OCI-M2 (cell line): ENCODE measurements around the gene SPATS2L.

ENCODE experiments used
- DNase-seq: peaks from one replicate; lab custom pipeline; 2025; ENCODE audit not compliant: unreplicated experiment; lab: John Stamatoyannopoulos, UW

The SPATS2L gene

DNA sequence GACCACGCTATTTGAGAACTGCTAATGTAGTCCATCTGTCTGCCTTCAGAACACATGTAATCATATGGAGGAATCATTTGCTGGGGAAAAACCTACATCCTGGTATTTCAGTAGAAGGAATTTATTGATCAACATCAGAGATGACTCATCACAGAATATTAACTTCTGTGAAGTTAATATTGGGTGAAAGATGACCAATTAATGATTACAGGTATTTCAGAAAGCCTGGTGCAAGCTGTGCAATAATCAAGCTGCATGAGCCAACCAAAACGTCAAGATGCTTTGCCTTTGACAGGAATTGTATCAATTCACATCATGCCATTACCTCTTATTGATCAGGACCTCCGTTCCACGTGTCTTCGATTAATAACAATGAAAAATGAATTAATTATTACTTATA is 9.4 kb upstream of the SPATS2L start:
- no peak for DNase-seq

DNA sequence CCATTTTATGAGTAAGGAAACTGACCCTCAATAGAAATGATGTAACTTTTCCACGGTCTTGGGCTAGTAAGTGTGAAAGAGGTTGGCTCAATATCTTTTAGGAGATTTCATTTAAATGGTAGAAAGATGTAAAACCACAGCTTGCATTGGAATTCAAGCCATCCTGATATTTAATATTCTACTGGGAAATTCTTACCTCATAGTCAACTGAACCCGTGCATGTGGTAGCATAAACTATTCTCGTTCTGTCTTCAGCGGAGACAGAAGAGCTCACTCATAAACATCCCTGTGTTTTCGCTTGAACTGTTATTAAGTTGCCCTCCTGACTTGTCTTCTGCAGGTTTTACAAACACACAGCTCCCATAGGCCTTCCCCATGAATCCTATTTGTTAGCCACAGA is 8.5 kb upstream of the SPATS2L start:
- no peak for DNase-seq

DNA sequence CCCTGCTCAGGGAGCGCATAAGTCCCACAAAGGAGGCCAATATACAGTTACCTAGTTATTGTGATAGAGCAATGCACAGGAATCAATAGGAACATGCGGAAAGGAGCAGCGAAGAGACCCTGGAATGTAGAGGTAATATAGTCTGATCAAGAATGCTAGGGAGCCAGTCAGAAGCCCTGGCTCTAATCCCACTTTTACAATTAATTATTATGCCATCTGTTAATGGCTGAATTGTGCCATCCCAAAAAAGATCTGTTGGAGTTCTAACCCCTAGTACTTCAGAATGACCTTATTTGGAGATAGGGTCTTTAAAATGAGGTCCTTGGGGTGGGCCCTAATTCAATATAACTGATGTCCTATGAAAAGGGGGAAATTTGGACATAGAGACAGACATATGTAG is 7.7 kb upstream of the SPATS2L start:
- DNase-seq, result no peak

DNA sequence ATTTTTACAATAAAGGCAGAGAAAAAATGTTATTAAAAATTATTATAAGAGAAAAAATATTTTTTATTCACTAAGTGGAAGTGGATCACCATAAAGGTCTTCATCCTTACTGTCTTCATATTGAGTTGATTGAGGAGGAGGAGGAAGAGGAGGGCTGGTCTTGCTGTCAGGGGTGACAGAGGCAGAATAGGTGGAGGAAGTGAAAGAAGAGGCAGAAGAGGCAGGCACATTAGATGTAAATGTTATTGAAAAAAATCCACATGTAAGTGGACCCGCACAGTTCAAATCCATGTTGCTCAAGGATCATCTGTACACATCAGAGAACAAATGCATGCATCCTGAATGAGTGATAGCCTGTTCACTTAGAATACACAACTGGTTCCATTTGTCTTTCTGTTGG is 6.4 kb upstream of the SPATS2L start:
- DNase-seq, result no peak

DNA sequence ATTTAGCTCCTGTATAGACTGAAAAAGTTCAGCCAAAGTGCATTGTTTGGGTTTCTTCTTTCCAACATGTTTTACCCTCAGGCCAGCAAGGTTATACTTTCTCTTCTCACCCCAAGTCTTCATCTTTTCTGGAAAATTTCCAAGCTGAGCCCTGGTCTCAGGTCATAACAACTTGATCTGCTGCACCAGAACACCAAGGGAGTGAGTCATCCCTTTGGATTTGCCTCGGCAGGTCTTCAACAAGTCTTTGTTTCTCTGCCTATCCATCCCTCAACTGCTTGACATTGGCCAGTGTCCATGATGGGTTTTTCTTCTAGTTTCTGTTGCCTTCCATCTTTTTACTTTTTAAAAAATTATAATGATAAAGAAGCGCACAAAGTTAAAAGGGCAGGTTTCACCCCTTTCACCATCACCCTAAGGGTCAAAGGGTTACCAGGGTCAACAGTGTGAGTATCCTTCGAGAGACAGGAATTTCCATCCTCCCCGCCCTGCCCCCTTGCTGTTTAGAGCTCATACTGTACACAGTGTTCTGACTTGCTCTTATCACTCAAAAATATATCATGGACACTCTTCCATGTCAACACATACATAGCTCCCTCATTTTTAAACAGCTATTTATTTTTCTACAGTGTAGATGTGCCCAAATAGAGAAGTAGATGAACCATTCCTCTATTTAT is 5.7 kb upstream of the SPATS2L start:
- DNase-seq, result no peak

DNA sequence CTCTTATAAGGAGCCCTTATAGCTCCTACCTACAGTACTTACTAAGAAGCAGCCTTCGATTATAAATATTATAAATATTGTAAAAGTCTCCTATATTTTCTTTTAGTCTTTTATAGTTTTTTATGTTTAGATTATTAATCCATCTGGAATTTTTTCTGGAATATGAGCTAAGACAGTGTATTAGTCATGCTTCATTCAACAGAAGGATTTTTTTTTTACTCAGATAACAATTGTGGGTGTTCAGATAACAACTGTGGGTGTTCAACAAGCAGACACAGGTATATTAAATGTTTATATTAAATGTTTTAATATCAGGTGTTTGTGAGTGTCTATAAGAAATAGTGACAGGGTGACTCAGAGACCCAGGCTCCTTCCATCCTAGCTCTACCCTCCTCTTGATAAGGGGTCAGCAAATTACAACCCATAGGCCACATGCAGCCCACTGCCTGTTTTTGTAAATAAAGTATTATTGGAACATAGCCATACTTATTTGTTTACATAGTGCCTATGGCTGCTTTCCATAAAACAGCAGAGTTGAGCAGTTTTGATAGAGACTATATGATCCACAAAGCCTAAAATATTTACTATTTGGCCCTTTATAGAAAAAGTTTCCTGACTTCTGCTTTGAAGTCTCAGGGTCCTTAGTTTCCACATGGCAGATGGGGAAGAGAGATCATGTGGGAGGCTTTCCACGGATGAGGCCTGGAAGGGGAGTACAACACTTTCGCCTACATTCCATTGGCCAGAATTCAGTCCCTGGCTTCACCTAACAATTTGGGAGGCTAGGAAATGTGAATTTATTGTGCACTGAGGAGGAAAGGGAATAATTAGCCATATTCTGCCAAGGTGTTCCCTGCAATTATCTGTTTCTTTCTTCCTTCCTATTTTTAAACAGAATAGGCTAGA is 4.3 kb upstream of the SPATS2L start:
- no peak for DNase-seq

DNA sequence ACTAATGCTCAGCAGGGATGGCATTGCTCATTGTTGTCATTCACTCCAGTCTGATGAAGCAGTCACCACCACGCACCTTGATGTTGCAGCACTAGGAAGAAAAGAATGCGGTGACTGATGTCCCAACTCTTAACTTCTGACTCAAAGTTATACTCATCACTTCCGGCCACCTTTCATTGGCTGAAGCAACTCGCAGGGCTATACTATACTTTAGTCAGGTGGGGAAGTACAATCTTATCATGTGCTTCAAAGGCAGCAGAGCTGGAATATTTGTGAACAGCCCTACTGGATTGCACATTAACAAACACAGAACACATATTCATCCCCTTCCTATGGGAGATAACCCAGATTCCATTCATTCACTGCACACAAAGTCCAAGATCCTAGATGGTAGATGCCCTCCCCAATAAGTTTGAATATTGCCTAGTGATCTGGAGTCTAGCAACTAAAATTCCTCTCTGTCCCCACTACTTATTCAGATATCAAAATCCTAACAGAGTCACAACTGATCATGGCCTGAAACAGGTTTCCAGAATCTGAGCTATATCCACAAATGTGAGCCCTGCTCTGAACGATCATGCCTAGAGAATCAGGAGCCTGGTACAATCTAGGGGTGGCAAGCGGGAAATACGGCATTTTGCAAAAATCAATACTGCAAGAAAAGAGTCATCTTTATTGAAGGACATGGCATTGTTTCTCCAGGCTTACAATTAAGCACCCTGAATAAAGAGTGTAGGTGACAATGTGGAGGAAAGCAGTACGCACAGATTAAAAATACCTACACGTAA is 3.4 kb upstream of the SPATS2L start:
- DNase-seq, result no peak

DNA sequence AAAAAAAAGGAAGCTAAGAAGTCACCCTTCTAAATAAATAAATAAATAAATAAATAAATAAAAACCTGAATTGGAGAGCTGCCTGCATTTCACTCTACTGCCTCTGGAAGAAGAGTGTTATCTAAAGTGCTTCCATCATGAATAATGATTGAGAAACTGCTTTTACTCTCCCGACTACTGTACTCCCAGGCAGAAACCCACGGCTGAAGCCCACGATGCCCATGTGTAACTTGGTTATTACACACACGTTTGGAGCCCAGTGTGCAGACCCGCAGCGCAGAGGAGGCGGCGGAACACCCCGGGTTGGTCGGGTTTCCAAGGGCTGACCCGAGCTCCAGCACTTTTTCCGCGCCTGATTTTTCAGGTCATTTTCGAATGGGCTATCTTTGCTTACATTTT is 697 bp upstream of the SPATS2L start:
- no peak for DNase-seq

DNA sequence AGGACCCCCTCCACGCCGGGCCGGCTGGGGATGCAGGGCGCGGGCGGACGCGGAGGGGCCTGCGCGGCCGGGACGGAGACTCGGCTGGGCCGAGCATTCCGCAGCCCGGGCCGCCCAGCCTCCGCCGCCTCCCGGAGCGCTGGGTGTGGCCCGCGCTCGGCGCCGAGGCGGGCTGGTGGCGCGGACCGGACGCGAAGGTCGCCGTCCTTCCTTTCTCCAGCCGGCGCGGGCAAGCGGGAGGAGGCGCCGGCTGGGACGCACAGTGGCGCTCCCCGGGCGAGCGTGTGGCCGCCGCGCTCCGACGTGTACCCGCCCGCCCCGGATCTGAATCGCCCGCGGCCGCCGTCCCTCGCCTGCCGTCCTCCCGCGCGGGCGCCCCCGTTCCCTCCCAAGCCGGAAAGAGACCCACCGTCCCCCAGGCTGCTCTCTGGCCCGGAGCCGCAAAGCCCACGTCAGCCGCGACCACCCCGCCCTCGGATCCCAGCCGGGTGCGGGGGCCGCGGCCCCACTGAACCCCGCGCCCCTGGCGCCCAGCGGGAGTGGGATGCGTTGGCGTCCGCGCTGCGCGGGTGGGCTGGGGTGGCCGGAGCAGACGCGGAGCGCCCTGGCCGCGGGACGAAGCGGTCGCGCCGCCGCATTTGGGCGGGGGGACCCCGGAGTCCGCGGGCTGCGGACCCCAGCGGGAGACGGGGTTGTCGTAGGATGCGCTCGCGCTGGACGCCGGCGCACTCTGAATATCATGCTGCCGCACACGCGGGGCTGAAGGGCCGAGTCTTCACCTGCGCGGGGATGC is 634 bp downstream of the SPATS2L start:
- DNase-seq, result no peak

DNA sequence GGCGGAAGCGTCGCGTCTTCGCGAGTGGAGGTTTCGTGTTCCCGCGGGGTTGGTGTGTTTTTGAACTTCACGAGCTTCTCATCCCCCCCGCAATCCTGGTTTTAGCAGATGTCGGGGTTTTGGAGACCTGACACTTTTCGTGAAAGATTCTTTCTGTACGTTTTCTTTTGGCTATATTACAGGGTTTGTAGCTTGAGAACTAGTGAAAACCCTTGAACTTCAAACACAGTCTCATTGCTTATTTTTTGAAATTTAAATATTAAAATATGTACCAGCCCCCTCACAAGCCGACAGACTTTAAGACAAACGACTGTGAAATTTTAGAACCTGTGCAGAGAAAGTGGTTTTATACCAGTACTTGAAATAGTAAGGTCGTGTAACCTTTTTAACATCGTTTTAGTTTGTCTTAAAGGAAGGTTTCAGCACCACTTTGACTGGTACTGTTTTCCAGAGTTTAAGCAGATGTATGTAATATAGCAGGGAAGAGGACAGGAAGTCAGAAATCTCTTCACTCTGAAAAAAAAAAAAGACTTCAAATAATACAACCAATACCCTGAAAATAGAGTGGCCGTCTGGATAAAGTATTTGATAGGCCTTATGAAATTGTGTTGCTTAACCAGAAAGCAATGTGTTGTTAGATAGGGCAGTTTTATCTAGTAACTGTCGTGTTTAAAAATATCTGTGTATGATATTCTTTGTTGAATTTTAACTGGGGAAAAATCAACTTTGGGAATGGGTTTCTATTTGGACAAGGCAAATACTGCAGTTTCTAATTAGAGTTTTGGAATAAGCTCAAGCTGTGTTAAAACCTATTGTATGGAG is 1.4 kb downstream of the SPATS2L start:
- DNase-seq, result no peak

DNA sequence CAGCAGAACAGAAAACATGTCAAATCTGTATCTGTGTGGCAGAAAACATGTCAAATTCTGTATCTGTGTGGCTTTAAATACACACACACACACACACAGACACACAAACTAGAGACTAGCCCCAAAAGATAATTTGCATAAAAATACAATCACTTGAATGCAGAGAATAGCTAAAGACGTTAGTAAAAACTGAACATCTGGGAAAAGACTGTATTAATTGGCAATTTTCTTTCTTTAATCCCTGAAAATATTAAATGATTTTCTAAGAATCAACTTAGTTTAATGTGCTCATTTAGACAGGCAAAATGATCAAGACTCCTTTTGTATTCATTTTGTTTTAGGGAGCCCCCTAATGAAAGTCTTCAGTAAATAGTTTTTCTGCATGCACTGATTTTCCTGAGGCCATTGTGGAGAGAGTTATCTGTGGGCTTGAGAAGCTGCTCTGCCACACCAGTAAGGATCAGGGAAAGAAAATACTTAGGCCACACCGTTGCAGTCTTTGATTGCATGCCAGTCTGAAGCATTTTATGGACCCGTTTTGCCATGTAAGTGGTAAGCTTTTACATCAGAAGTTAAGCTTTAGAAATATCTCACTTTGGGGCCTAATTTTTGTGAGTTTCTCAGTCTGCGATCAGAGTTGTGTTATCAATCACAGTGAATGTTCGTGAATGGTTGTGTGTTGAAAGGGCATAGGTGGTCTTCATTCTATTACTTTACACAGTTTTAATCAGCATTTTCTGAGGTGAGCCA is 2.2 kb downstream of the SPATS2L start:
- DNase-seq, result no peak

DNA sequence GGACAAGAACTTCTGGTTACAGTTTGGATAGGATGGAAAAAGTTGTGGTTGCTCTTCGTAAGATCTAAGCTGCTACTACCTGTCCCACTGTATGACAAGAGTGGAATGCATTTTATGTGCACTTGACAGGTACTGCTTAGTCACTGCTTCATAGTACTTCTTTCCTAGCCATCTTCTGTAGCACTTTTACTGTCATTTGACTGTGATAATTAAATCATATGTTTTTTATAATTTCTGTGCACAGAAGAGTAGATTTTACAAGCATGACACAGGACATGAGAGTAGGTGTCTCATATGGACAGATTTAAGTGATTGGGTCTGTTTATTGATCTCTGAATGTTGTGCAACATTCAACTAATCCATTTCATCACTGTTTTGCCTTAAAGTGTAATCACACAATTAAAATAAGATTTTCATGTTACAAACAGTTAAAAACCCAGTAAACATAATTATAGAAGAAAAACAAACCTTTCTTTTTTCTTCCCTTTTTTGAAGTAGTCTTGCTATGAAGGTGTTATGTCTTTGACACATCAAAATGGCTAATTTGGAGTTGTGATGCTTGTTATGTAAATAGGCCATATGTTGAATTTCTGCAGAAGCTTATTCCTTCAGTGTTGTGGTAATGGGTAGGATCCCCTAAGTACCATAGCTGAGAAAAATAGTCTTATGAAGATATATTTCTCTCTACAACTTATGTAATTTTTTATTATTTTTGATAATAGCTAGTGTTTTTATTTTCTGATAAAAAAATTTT is 3.0 kb downstream of the SPATS2L start:
- no peak for DNase-seq

DNA sequence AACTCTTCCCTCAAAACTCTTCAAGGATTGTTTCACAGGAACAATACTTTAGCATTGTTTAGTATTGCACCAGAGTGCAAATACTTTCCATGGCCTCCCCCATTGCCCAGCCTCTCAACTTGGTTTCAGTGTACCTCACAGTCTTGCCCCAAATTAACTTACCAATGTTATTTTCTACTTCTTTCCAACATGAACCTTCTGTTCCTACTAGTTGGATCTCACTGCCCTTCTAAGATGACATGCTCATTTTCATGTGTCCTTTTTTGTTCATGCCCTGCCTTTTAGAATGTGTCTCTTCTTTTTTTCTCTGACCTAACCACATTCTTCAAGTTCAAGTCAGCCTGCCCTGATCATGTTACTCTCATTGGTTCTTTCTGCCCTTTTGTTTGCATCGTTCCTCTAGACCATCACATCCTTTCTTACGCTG is 4.1 kb downstream of the SPATS2L start:
- no peak for DNase-seq

DNA sequence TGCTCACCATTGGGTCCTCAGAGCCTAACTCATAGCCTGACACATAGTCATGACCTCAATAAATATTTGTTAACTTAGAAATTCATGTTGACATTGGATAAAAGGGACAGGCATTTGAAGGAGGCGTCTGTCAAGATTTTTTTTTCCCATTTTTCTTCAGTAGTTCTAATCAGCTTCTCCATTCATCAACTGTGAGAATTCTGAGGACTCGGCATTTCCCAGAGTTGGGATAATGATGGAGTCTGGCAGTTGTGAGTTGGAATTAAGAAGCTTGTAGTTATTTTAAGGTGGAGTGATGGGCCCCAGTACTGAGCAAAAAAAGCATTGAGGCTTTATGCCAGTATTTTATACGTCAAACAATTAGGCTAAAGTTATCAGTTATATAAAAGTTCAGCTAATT is 4.6 kb downstream of the SPATS2L start:
- DNase-seq, result no peak

DNA sequence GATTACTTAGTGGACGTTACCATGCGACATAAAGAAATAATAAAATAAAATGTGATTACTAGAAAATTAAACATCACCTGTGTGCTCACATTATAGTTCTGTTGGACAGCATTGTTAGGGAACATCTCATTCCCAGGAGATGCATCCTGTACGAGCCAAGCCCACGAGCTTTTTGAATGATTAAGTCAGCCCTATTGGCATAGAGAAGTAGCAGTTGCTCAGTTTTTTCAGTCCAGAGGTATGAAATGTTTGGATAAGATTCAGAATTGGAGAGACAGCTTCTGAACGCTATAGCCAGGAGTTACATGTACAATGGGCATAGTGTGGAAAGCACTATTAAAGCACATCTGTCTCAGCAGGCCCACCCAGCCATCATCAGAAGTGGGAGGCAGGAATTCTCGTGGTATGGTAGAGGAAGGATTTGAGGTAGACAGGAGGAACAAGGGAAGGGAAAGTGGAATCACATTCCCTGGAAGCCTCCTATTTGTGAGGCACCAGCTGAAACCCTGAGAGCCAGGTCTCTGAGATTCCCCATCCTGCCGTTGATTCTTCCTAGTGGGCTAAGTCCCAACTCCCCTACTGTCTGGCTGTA is 8.6 kb downstream of the SPATS2L start:
- DNase-seq, result no peak

DNA sequence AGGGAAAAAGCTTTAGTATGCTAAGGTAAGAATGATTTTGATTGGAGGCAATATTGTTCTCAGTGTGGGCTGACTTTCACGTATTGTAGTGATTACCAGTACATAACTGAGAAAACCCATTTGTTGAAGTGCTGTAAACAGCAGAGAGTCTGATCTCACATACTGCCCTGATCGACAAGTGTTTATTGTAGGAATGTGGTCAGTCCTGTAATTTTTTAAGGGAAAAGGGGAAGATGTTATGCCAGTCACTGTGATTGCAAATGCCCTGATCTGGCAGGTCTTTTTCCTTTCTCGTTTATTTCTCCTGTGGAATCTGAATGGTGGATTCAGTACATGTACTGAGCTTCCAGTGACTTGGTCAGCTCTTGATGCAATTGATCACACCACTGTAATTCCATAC is 11.5 kb downstream of the SPATS2L start:
- no peak for DNase-seq

DNA sequence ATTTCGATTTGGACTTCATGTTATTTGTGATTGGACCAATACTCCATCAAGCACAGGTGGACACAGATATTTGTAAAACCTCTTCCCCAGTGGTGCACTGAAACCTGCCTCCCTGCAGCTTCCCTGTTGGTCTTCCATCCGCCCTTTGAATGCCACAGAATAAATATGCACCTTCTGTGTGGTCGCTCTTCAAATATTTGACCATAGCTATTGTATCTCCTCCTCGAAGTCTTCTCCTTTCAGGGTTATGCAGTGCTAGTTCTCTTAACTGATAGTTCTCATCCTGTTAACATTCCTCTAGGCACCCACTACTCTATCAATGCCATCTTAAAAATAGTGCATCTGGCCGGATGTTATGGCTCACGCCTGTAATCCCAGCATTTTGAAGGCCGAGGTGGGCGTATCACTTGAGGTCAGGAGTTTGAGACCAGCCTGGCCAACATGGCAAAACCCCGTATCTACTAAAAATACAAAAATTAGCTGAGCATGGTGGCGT is 12.5 kb downstream of the SPATS2L start:
- no peak for DNase-seq
